Testis (tissue), 3 donors: Measurements from ENCODE around the gene ZIC2. TPM values are rescaled to one million over a fixed set of nuclear protein-coding genes. Genes with fewer than 3 reads are reported as not detected.

Experiments used
- DNase-seq: peaks from one replicate; pipeline ENCODE4 v3.0.0-alpha.2; 2019
- H3K27ac ChIP-seq, 2 donors: fragments of 200-600 bp; sonication (generic); one replicate each; pipeline ENCODE4 v1.5.1; 2019
- H3K27me3 ChIP-seq: fragments of 200-600 bp; sonication (generic); one replicate; pipeline ENCODE4 v1.5.1; 2019
- H3K36me3 ChIP-seq: fragments of 200-600 bp; sonication (generic); one replicate; pipeline ENCODE4 v1.5.1; 2017; ENCODE audit warnings: low read depth; ENCODE audit errors: missing control alignments
- H3K4me1 ChIP-seq: fragments of 200-600 bp; sonication (generic); one replicate; pipeline ENCODE4 v1.5.1; 2019
- H3K4me3 ChIP-seq, 2 donors: fragments of 200-600 bp; sonication (generic); one replicate each; pipeline ENCODE4 v1.5.1; 2017 to 2019
- H3K9me3 ChIP-seq: fragments of 200-600 bp; sonication (generic); one replicate; pipeline ENCODE4 v1.5.1; 2017
- CTCF ChIP-seq, 3 experiments: fragments of 450-650 bp in 2 of 3; fragments of 200-600 bp in 1 of 3; sonication (generic) in 1 of 3; IDR thresholded peaks; one replicate each; pipeline ENCODE4 v1.5.1; 2016 to 2019; ENCODE audit warnings: antibody characterized with exemption in 3 of 3, mild to moderate bottlenecking in 2 of 3, moderate library complexity in 1 of 3
- POLR2A ChIP-seq: fragments of 450-650 bp; IDR thresholded peaks from one replicate; pipeline ENCODE4 v1.6.1; 2017; ENCODE audit warnings: antibody characterized with exemption, mild to moderate bottlenecking, moderate library complexity
- WGBS, 2 donors: methylation state at CpG; one replicate each; pipeline ENCODE4 v1.1.5; 2018; 5-methylcytosine and 5-hydroxymethylcytosine counted together
- intact Hi-C: fragments of 100-400 bp; cut with DNase I; formaldehyde crosslinking; loops from one replicate; pipeline ENCODE4 v1.15.1; 2023; ENCODE audit warnings: low total_unique reads
- polyA plus RNA-seq: library from polyadenylated mRNA; stranded (reverse); fragments of 350-450 nt; fragmentation: Illumina TruSeq; extraction: RNeasy Lipid Tissue Mini Kit (QIAGEN cat#74804); gene quantifications from one replicate; pipeline ENCODE4 v1.2.3, GENCODE V29; 2014; ENCODE audit warnings: low read depth, low replicate concordance; ENCODE audit not compliant: insufficient read depth
- total RNA-seq, 2 donors: library from RNA; depleted of rRNA; stranded (reverse); fragments of >200 nt; gene quantifications; one replicate each; pipeline ENCODE4 v1.2.3, GENCODE V29; 2016

Gene ZIC2
- total and polyA plus RNA-seq, 3 donors from 2014 or later: 1.3 to 11.5 (median 6.9) TPM

GRCh38 chr13:99992949-99993351 is 11.4 kb downstream of the ZIC2 start:
- no peaks in the 10 kb centered on the region for H3K4me1 ChIP-seq

GRCh38 chr13:99993660-99994637 is 12.4 kb downstream of the ZIC2 start:
- no peak overlapping the region for H3K27ac ChIP-seq
- H3K9me3 ChIP-seq: no peaks in the 10 kb centered on the region
- intact Hi-C loops: no loop called here
- TF ChIP-seq CTCF (IDR thresholded peaks at IDR 0.05) (no peak), POLR2A (no peak)
- H3K36me3 ChIP-seq: no peaks in the 10 kb centered on the region
- H3K4me3 ChIP-seq: no peak overlapping the region
- H3K27me3 ChIP-seq: peaks cover 10% of the 10 kb centered on the region
- no peak for DNase-seq
- WGBS, 2 donors: 18 to 29% methylated on average over 9 of the region's 9 CpGs
- H3K4me1 ChIP-seq: no peaks in the 10 kb centered on the region

More at GRCh38 chr13:99992949-99993351, 11.4 kb downstream of the ZIC2 start:
- Histone ChIP-seq H3K9me3 (no peaks in the 10 kb centered on the region), H3K27ac (no peak overlapping the region), H3K36me3 (no peaks in the 10 kb centered on the region), H3K27me3 (peaks cover 10% of the 10 kb centered on the region), H3K4me3 (no peak overlapping the region)
- TF ChIP-seq POLR2A (no peak), CTCF (IDR thresholded peaks at IDR 0.05) (no peak)
- 8 to 16% methylated on average over 3 of the region's 3 CpGs for WGBS, 2 donors
- intact Hi-C loops: no loop called here
- DNase-seq: no peak

GRCh38 chr13:99994638-99995020 is 13.0 kb downstream of the ZIC2 start:
- 32 to 39% methylated on average over 1 of the region's 1 CpG for WGBS, 2 donors
- Histone ChIP-seq H3K4me1 (no peaks in the 10 kb centered on the region), H3K27me3 (peaks cover 10% of the 10 kb centered on the region), H3K4me3 (no peak overlapping the region), H3K9me3 (no peaks in the 10 kb centered on the region), H3K27ac (no peak overlapping the region), H3K36me3 (no peaks in the 10 kb centered on the region)
- TF ChIP-seq POLR2A (no peak), CTCF (IDR thresholded peaks at IDR 0.05) (no peak)
- DNase-seq: no peak
- intact Hi-C loops: no loop called here

DNA sequence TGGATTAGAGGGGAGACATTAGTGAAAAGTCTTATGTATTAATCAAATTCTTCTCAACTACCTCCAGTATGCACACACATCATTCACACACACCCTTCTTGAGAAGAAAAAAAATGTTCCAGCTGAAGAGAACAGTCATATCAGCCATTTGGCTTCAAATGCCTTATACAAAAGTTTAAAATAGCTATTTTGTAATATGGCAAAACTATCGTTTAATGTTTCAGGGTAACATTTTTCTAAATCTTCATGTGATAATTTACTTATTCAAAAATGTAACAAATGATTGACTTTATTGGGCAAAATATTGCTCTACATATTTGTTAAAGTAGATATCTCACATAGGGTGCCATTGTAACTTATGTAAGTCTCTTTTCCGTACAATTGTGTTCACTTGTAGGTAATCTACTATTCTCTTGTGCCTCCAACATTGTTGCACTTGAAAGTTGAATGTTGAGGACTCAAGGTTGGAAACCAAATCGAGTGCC is 13.6 kb downstream of the ZIC2 start:
- Histone ChIP-seq H3K9me3 (no peaks in the 10 kb centered on the region), H3K4me1 (no peaks in the 10 kb centered on the region), H3K27me3 (peaks cover 10% of the 10 kb centered on the region), H3K4me3 (no peak overlapping the region), H3K27ac (no peak overlapping the region), H3K36me3 (no peaks in the 10 kb centered on the region)
- TF ChIP-seq POLR2A: no peak
- no peak for TF ChIP-seq CTCF (IDR thresholded peaks at IDR 0.05)
- 21 to 30% methylated on average over 3 of the region's 3 CpGs for WGBS, 2 donors
- DNase-seq: no peak
- intact Hi-C loops: no loop called here
